GM12872 (cell line): Measurements from ENCODE around the gene EYA3.

Experiments
- CTCF ChIP-seq: IDR thresholded peaks from 3 replicates; pipeline ENCODE4 v1.5.1; 2011; ENCODE audit warnings: low read depth, mild to moderate bottlenecking, low read length, moderate library complexity; ENCODE audit not compliant: insufficient read depth

Gene EYA3

GRCh38 chr1:28132171-28133167 is 44.1 kb upstream of the EYA3 start:
- TF ChIP-seq CTCF = no peak

GRCh38 chr1:28130901-28131300 is 42.5 kb upstream of the EYA3 start:
- no peak for TF ChIP-seq CTCF

- no peak for TF ChIP-seq CTCF
Observed at GRCh38 chr1:28129150-28129549, 40.7 kb upstream of the EYA3 start.

- TF ChIP-seq CTCF = no peak
Observed at GRCh38 chr1:28127617-28128257, 39.3 kb upstream of the EYA3 start.

GRCh38 chr1:28126783-28127490 is 38.5 kb upstream of the EYA3 start:
- no peak for TF ChIP-seq CTCF

GRCh38 chr1:28126212-28126611 is 37.8 kb upstream of the EYA3 start:
- TF ChIP-seq CTCF = no peak

- no peak for TF ChIP-seq CTCF
Observed at GRCh38 chr1:28123461-28123961, 35.1 kb upstream of the EYA3 start.
